DOHH2 (cell line): ENCODE measurements around the gene RPS4Y1.

Experiments
- CTCF ChIP-seq: fragments of 200-600 bp; sonication (generic); IDR thresholded peaks from one replicate; pipeline ENCODE4 v1.5.1; 2014; ENCODE audit warnings: antibody characterized with exemption, mild to moderate bottlenecking, low read depth, low read length; ENCODE audit not compliant: poor library complexity, severe bottlenecking
- EZH2phosphoT487 ChIP-seq: fragments of 200-600 bp; sonication (generic); IDR thresholded peaks from 2 replicates; pipeline ENCODE4 v1.6.1; 2017; ENCODE audit warnings: borderline replicate concordance, mild to moderate bottlenecking, antibody characterized with exemption, low read length, moderate library complexity, mixed read lengths

DNA sequence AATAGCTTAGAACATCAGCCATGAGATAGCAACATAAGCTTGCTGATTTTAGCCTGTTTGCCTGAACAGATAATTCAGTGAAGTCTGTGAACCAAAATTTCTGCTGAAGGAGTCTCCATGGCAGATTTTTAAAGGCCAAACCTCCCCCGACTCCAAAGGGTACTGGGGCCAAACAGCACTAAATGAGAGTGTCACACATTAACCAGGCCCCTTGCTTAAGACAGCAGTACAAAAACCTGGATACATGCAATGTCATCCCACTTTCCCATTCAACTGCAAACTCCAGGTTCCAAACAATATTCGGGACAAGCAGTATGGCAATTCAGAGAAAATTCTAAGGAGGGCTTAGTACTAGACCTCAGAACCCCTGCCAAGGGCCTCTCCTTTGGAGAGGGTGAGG lies 4.3 kb upstream of the RPS4Y1 start:
- TF ChIP-seq CTCF (no peak), EZH2phosphoT487 (no peak)
